Measurements from ENCODE around the gene RNF187. TPM values are rescaled to one million over a fixed set of nuclear protein-coding genes. Genes with fewer than 3 reads are reported as not detected.
"Not testable (repeated sequence)": the region's sequence is repeated elsewhere in the genome, so short reads cannot be mapped to it uniquely, and the experiment has no call there.

RNF187 gene
- total RNA-seq, 1 donor from 2014 or later: 28.9 TPM

GRCh38 chr1:228486596-228487335 is 416 bp upstream of the RNF187 start:
- DNase-seq (ENCODE audit: low read depth in 2 of 2): peak; percentile 69 to 88

- DNase-seq (ENCODE audit: low read depth in 2 of 2): no peak
These were observed 1.1 kb downstream of the RNF187 start for GRCh38 chr1:228488125-228488817.

- no peak for DNase-seq (ENCODE audit: low read depth in 2 of 2)
These were observed 1.9 kb downstream of the RNF187 start for GRCh38 chr1:228488818-228489674.

DNA sequence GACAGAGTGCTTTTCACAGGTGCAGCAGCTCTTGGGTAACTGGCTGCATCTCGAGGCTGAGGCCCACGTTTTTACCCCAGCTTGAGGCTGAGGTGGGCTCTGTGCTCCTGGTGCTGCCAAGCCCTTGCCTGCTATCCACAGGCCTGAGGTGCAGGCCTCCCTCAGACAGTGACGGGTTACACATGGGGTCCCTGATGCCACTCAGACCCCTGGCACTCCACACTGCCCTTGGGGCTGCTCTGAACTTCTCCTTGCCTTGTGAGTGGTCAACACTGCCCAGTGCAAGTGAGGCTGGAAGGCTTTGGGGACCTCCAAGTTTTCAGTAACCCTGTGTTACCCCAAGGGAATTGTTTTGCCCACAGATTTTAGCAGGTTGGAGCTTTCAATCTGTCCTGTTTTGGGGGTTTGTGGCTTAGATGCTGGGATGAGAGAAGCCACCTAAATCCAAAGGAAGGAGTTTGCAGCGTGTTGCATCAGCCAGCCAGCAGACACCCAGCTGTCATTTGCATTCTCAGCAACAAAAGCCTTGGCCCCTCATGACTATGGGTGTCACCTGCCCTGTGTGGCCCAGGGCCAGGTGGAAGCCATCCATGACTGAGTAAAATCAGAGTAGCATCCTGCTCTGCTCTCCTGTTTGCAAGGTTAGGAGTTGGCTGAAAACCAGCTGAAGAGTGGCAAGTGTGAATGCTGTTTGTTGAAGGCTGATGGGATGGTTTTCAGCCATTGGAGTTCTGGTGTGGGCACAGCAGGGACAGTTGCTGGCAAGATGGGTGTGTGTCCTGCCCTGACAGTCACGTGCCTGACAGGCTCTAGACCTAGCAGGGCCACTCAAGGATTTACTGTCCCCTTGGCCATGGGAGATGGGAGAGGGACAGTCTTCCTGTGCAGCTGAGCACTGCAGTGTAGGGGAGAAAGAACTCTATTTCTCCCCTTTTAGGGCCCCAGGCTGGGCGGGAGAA is 3.2 kb downstream of the RNF187 start:
- DNase-seq (ENCODE audit: low read depth in 2 of 2): peak in 1 of 2 donors; percentile 4

DNA sequence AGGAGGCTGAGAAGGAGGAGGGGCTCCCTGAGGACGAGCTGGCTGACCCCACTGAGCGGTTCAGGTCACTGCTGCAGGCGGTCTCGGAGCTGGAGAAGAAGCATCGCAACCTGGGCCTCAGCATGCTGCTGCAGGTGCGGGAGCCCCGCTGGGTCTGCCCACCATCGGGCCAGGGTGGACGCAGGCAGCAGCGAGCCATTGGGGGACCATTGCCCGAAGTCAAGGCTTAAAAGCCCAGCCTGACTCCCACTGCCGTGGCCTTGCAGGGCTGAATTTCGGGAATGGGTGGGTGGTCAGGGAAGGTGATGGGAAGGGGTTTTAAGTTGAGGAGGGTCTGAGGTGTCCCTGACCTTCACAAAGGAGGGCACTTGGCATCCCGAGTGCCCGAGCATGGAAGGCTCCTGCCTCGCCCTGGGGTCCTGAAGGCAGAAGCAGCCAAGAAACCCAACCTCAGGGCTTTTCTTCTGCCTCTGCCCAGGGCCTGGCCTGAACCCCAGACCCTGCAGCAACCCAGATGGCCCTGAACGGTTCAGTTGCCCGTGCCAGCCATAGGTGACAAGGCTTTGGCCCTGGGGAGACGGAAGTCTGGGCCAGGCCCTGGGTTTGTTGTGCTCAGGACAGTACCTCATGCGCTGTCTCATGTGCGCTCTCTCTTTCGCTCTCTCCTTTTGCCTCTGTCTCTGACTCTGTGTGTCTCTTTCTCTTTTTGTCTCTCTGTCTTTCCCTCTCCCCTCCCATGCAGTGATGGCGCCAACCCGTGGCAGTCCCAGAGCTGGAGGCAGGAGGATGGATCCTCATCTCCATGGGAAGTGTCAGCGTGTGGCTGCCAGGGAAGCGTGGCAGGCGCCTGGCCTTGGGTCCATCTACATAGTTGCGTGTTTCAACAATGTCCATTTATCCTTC is 6.2 kb downstream of the RNF187 start:
- DNase-seq (ENCODE audit: low read depth in 2 of 2): no peak

DNA sequence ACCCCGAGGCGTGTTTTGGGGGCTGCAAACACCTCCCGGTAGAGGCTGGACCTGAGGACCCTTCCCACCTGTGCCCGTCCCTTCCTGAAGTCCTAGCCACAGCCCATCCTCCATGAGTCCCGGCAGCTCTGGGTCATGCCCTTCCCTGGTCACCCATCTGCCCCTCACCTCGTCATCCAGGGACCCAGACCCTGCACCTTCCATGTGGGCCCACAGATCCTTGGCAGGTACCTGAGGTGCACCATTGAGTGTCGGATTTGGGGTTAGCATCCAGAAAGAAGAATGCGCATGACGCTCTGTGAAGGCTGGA is 6.8 kb downstream of the RNF187 start:
- DNase-seq (ENCODE audit: low read depth in 2 of 2): no peak

DNA sequence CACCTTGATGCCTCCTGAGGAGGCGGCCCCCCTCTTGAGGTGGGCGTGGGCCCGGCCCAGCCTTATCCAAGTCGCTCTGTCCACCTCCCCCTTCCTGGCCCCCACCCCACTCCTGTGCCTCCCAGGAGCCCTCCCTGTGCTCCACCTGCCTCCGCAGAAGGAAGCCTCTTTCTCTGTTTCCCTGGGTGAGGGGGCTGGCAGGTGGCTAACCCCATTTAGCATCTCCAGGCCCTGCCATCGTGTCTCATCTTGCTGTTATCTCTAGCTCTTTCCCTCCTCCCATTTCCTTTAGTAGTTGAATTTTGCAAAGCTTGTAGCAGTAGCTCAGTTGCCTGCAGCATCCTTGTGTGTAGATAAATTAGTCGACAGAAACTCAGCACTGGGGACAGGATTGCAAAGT is 7.2 kb downstream of the RNF187 start:
- DNase-seq (ENCODE audit: low read depth in 2 of 2): no peak

DNA sequence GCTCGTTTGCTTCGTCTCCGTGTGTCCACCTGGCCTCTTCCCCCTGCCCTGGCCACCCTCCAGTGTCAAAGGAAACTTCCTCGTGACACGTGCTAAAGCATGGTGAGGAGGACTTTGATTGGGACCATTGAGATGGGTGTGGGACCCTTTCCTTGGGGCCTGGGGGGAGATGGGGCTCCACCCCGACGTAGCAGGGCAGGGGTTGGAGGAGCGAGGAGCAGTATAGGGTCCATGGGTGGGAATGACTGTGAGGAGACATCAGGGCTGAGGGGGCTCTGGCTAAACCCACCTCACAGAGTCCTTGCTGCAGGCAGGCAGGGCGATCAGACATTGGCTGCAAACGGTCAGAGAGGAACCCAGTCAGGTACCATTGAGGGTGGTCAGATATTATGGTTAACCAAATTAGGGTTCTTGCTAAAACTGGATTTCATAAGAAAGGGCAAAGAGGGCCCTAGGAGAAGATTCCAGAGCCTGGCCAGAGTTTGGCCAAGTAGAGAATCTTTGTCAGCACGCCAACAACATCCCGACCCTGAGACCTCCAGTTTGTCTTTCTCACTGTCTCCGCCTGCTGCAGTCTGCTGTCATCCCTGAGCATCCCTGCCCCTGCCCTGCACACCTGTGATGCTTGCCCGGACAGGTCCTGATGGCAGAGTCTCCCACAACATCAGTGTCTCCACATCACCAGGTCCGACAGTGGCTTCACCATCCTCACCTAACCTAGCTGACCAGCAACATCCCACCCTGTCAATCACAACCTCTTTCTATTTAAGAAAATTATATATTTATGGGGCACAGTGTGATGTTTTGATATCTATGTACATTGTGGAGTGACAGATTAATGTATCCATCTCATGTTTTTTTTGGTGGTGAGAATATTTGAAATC is 8.0 kb downstream of the RNF187 start:
- DNase-seq (ENCODE audit: low read depth in 2 of 2): no peak

- DNase-seq (ENCODE audit: low read depth in 2 of 2): no peak
These were observed 8.9 kb downstream of the RNF187 start for GRCh38 chr1:228496084-228496483.

DNA sequence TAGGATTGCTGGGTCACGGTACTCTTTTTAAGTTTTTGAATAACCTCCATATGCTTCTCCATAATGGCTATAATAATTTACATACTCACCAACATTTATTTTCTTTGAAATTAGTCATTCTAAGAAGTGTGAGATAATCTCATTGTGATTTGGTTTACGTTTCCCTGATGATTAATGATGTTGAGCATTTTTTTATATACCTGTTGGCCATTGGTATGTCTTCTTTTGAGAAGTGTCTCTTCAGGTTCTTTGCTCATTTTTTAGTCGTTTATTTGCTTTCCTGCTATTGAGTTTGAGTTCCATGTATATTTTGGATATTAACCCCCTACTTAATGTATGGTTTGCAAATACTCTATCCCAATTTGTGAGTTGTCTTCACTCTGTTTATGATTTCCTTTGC is 9.3 kb downstream of the RNF187 start:
- DNase-seq (ENCODE audit: low read depth in 2 of 2): no peak

GRCh38 chr1:228497206-228497605 is 10.0 kb downstream of the RNF187 start:
- DNase-seq (ENCODE audit: low read depth in 2 of 2): no peak

- DNase-seq (ENCODE audit: low read depth in 2 of 2): no peak
These were observed 10.6 kb downstream of the RNF187 start for GRCh38 chr1:228497817-228498216.

DNA sequence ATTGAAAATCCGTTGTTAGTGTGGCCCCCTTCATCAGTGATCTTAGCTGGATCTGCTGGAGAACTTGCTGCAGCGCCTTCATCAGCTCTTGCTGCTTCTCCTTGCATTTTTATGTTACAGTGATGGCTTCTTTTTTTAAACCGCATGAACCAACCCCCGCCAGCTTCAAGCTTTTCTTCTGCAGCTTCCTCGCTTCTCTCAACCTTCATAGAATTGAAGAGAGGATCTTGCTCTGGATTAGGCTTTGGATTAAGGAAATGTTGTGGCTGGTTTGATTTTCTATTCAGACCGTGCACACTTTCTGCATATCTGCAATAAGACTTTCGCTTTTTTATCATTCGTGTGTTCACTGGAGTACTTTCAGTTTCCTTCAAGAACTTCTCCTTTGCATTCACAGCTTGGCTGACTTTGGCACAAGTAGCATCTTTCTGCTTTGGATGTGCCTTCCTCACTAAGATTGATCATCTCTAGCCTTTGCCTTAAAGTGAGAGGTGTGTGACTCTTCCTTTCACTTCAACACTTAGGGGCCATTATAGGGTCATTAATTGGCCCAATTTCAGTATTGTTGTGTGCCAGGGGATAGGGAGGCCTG is 13.1 kb downstream of the RNF187 start:
- no peak for DNase-seq (ENCODE audit: low read depth in 2 of 2)

GRCh38 chr1:228500901-228501871 is 14.0 kb downstream of the RNF187 start:
- DNase-seq (ENCODE audit: low read depth in 2 of 2): peak; percentile 70 to 82

- DNase-seq (ENCODE audit: low read depth in 2 of 2): no peak
These were observed 15.3 kb downstream of the RNF187 start for GRCh38 chr1:228502522-228502921.

DNA sequence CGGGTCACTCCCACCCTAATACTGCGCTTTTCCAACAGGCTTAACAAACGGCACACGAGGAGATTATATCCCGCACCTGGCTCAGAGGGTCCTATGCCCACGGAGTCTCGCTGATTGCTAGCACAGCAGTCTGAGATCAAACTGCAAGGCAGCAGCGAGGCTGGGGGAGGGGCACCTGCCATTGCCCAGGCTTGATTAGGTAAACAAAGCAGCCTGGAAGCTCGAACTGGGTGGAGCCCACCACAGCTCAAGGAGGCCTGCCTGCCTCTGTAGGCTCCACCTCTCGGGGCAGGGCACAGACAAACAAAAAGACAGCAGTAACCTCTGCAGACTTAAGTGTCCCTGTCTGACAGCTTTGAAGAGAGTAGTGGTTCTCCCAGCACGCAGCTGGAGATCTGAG is 18.8 kb downstream of the RNF187 start:
- not testable (repeated sequence) for DNase-seq (ENCODE audit: low read depth in 2 of 2)

DNA sequence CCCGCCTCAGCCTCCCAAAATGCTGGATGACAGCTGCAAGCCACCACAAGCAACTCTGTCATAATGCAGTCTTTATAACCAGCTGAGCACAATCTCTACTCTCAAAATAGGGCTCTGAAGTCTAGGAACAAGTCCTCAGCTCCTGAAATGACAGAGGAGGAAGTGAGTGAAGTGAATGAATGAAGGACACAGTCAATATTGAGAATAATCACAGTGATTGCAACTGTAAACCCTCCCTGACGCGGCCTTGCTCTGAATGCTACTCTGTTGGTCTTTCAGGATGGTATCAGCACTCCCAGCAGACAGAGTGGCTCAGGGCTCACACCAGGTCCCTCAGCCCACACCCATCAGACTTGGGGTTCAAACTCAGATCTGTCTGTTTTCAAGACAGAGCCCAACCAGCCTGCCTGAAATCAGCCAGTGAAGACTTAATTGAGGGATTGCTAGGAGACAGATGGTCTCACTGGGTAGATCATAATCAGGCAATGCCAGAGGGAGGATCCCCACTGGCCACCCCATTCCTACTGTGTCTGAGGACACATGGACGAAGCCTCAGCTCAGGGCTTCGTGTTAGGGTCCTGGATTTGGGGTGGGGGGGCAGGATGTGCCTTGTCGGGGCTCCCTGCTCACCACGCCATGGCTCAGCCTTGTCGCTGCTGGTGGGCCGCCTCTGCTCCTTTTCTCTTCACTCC is 20.9 kb downstream of the RNF187 start:
- no peak for DNase-seq (ENCODE audit: low read depth in 2 of 2)
